Sigmoid colon (tissue), 7 donors: ENCODE results near the gene KIF26B. TPM values are rescaled to one million over a fixed set of nuclear protein-coding genes. Genes with fewer than 3 reads are reported as not detected.

Source experiments
- DNase-seq: peaks from one replicate; pipeline ENCODE4 v3.0.0-alpha.2; 2019
- H3K27ac ChIP-seq, 4 donors: fragments of 200-600 bp; sonication (generic); one replicate each; pipeline ENCODE4 v1.5.1; 2016 to 2019; ENCODE audit warnings: mild to moderate bottlenecking in 1 of 4
- H3K27me3 ChIP-seq, 3 donors: fragments of 200-600 bp; sonication (generic); one replicate each; pipeline ENCODE4 v1.5.1; 2019; ENCODE audit warnings: mild to moderate bottlenecking in 1 of 3
- H3K36me3 ChIP-seq, 4 donors: fragments of 200-600 bp; sonication (generic); one replicate each; pipeline ENCODE4 v1.5.1; 2016 to 2019
- H3K4me1 ChIP-seq, 4 donors: fragments of 200-600 bp; sonication (generic); one replicate each; pipeline ENCODE4 v1.5.1; 2017 to 2019
- H3K4me3 ChIP-seq, 4 donors: fragments of 200-600 bp; sonication (generic); one replicate each; pipeline ENCODE4 v1.5.1; 2017 to 2019; ENCODE audit warnings: mild to moderate bottlenecking in 2 of 4, moderate library complexity in 1 of 4
- H3K9me3 ChIP-seq, 4 donors: fragments of 200-600 bp in 3 of 4; sonication (generic) in 3 of 4; one replicate each; pipeline versions ENCODE4 v1.5.1 to v1.6.1; 2013 to 2019
- CTCF ChIP-seq, 4 experiments: fragments of 450-650 bp in 3 of 4; fragments of 200-600 bp in 1 of 4; IDR thresholded peaks; one replicate each; pipeline ENCODE4 v1.5.1; 2016 to 2019; ENCODE audit warnings: antibody characterized with exemption in 4 of 4, mild to moderate bottlenecking in 3 of 4, moderate library complexity in 2 of 4
- EP300 ChIP-seq, 4 donors: sonication (generic); formaldehyde crosslinking; IDR thresholded peaks; one replicate each; pipeline ENCODE4 v1.6.1; 2017; ENCODE audit warnings: antibody characterized with exemption in 4 of 4
- POLR2A ChIP-seq, 2 donors: fragments of 450-650 bp; IDR thresholded peaks; one replicate each; pipeline ENCODE4 v1.6.1; 2016; ENCODE audit warnings: antibody characterized with exemption in 2 of 2, mild to moderate bottlenecking in 2 of 2, moderate library complexity in 2 of 2
- POLR2AphosphoS5 ChIP-seq, 4 donors: sonication (generic); formaldehyde crosslinking; IDR thresholded peaks; one replicate each; pipeline ENCODE4 v1.6.1; 2017; ENCODE audit warnings: antibody characterized with exemption in 4 of 4
- WGBS, 2 donors: extraction: QIAGEN DNeasy Blood & Tissue Kit; methylation state at CpG; one replicate each; pipeline ENCODE4 v1.1.7; 2013; 5-methylcytosine and 5-hydroxymethylcytosine counted together
- intact Hi-C: fragments of 100-400 bp; cut with DNase I; formaldehyde crosslinking; loops from one replicate; pipeline ENCODE4 v1.15.1; 2023
- polyA plus RNA-seq, 3 donors: library from polyadenylated mRNA; stranded (reverse); fragments of 200-250 nt; gene quantifications; one replicate each; pipeline ENCODE4 v1.2.3, GENCODE V29; 2013
- total RNA-seq, 4 donors: library from RNA; depleted of rRNA; stranded (reverse); fragments of >200 nt; gene quantifications; one replicate each; pipeline ENCODE4 v1.1.0, GENCODE V29; 2016
- donor health status: healthy with polysubstance abuse.
- donor health status: Bipolar disorder and iron deficiency.
- donor health status: healthy.

KIF26B gene
- total and polyA plus RNA-seq, 7 donors, result under 0.01 to 5.5 (median 1.4) TPM; not detected in 1

- Histone ChIP-seq H3K36me3 (no peaks in the 10 kb centered on the region), H3K27ac (no peak overlapping the region), H3K9me3 (no peaks in the 10 kb centered on the region), H3K27me3 (no peaks in the 10 kb centered on the region), H3K4me3 (no peak overlapping the region), H3K4me1 (no peaks in the 10 kb centered on the region)
- no peak for DNase-seq
- intact Hi-C loops, result no loop called here
- TF ChIP-seq EP300 (IDR thresholded peaks at IDR 0.05) (no peak), POLR2A (IDR thresholded peaks at IDR 0.05) (no peak), CTCF (IDR thresholded peaks at IDR 0.05) (no peak), POLR2AphosphoS5 (IDR thresholded peaks at IDR 0.05) (no peak)
- WGBS, 2 donors, result 89 to 91% methylated on average over 4 of the region's 4 CpGs
Measured at GRCh38 chr1:245327842-245328241, 173.1 kb downstream of the KIF26B start.

GRCh38 chr1:245330951-245331350, 176.2 kb downstream of the KIF26B start:
- Histone ChIP-seq H3K27ac (no peak overlapping the region), H3K4me1 (no peaks in the 10 kb centered on the region), H3K27me3 (peaks cover 0 to 3% (median 0%) of the 10 kb centered on the region in 3 donors), H3K4me3 (no peak overlapping the region), H3K9me3 (no peaks in the 10 kb centered on the region), H3K36me3 (no peaks in the 10 kb centered on the region)
- WGBS, 2 donors, result 95 to 96% methylated on average over 26 of the region's 26 CpGs
- TF ChIP-seq CTCF (IDR thresholded peaks at IDR 0.05) (no peak), EP300 (IDR thresholded peaks at IDR 0.05) (no peak), POLR2AphosphoS5 (IDR thresholded peaks at IDR 0.05) (no peak), POLR2A (IDR thresholded peaks at IDR 0.05) (no peak)
- intact Hi-C loops, result no loop called here
- no peak for DNase-seq

- intact Hi-C loops, result no loop called here
- WGBS, 2 donors, result 87 to 89% methylated on average over 6 of the region's 6 CpGs
- Histone ChIP-seq H3K36me3 (no peaks in the 10 kb centered on the region), H3K4me3 (no peak overlapping the region), H3K27me3 (peaks cover 0 to 3% (median 0%) of the 10 kb centered on the region in 3 donors), H3K27ac (no peak overlapping the region), H3K9me3 (no peaks in the 10 kb centered on the region), H3K4me1 (no peaks in the 10 kb centered on the region)
- no peak for TF ChIP-seq POLR2AphosphoS5 (IDR thresholded peaks at IDR 0.05)
- no peak for TF ChIP-seq EP300 (IDR thresholded peaks at IDR 0.05)
- no peak for TF ChIP-seq CTCF (IDR thresholded peaks at IDR 0.05)
- DNase-seq, result no peak
Measured at GRCh38 chr1:245332085-245332484, 177.3 kb downstream of the KIF26B start.

- peaks cover 0 to 3% (median 0%) of the 10 kb centered on the region in 3 donors for H3K27me3 ChIP-seq
- 54 to 85% methylated on average over 6 of the region's 6 CpGs for WGBS, 2 donors
- no peak for DNase-seq
- H3K36me3 ChIP-seq, result no peaks in the 10 kb centered on the region
- H3K4me1 ChIP-seq, result no peaks in the 10 kb centered on the region
- H3K4me3 ChIP-seq, result no peak overlapping the region
- intact Hi-C loops, result no loop called here
- H3K27ac ChIP-seq, result no peak overlapping the region
- H3K9me3 ChIP-seq, result no peaks in the 10 kb centered on the region
- TF ChIP-seq POLR2A (IDR thresholded peaks at IDR 0.05) (no peak), EP300 (IDR thresholded peaks at IDR 0.05) (no peak), POLR2AphosphoS5 (IDR thresholded peaks at IDR 0.05) (no peak), CTCF (IDR thresholded peaks at IDR 0.05) (no peak)
Measured at GRCh38 chr1:245332513-245332912, 177.7 kb downstream of the KIF26B start.

- 20 to 70% methylated on average over 4 of the region's 4 CpGs for WGBS, 2 donors
- Histone ChIP-seq H3K36me3 (no peaks in the 10 kb centered on the region), H3K27ac (no peak overlapping the region), H3K27me3 (peaks cover 0 to 3% (median 0%) of the 10 kb centered on the region in 3 donors), H3K4me3 (no peak overlapping the region), H3K4me1 (no peaks in the 10 kb centered on the region), H3K9me3 (no peaks in the 10 kb centered on the region)
- no peak for DNase-seq
- intact Hi-C loops, result no loop called here
- TF ChIP-seq POLR2A (IDR thresholded peaks at IDR 0.05) (no peak), CTCF (IDR thresholded peaks at IDR 0.05) (no peak), POLR2AphosphoS5 (IDR thresholded peaks at IDR 0.05) (no peak), EP300 (IDR thresholded peaks at IDR 0.05) (no peak)
Measured at GRCh38 chr1:245334235-245334634, 179.4 kb downstream of the KIF26B start.
